HG03095 (cell line): ENCODE measurements around the gene TMBIM1.
"Not testable (repeated sequence)": the region's sequence is repeated elsewhere in the genome, so short reads cannot be mapped to it uniquely, and the experiment has no call there.

Experiments used
- ATAC-seq: cut with Tn5 transposase; IDR thresholded peaks from one replicate; pipeline ENCODE4 v1.9.1; 2021; ENCODE audit warnings: moderate library complexity; ENCODE audit not compliant: unreplicated experiment

Gene TMBIM1

GRCh38 chr2:218273214-218273907 lies 18.9 kb downstream of the TMBIM1 start:
- ATAC-seq: not testable (repeated sequence)

- no peak for ATAC-seq
These were observed 19.6 kb downstream of the TMBIM1 start for GRCh38 chr2:218272531-218273212.

- ATAC-seq: no peak
These were observed 20.3 kb downstream of the TMBIM1 start for GRCh38 chr2:218271865-218272530.

- ATAC-seq: no peak
These were observed 20.9 kb downstream of the TMBIM1 start for GRCh38 chr2:218271487-218271797.

- no peak for ATAC-seq
These were observed 21.4 kb downstream of the TMBIM1 start for GRCh38 chr2:218270721-218271486.

GRCh38 chr2:218269900-218270720 lies 22.2 kb downstream of the TMBIM1 start, which contains the start of the genes AAMP and PNKD:
Gene AAMP (minus strand): TSS chr2:218270137. CDS start chr2:218270086, 51 bp downstream.
Gene PNKD (plus strand): TSS chr2:218270519. CDS start chr2:218270536, 17 bp downstream.
- ATAC-seq: peak; percentile 90

GRCh38 chr2:218267259-218267658 lies 25.0 kb downstream of the TMBIM1 start:
- no peak for ATAC-seq

- ATAC-seq: no peak
These were observed 25.9 kb downstream of the TMBIM1 start for GRCh38 chr2:218266316-218266979.

GRCh38 chr2:218265626-218266025 lies 26.7 kb downstream of the TMBIM1 start:
- no peak for ATAC-seq

- no peak for ATAC-seq
These were observed 27.3 kb downstream of the TMBIM1 start for GRCh38 chr2:218264773-218265561.

- no peak for ATAC-seq
These were observed 28.3 kb downstream of the TMBIM1 start for GRCh38 chr2:218263817-218264641.

- ATAC-seq: no peak
These were observed 29.4 kb downstream of the TMBIM1 start for GRCh38 chr2:218262631-218263586.

GRCh38 chr2:218262237-218262600 lies 30.1 kb downstream of the TMBIM1 start:
- ATAC-seq: no peak

- no peak for ATAC-seq
These were observed 30.7 kb downstream of the TMBIM1 start for GRCh38 chr2:218261423-218262236.

GRCh38 chr2:218260742-218261422 lies 31.4 kb downstream of the TMBIM1 start, which contains the start of gene GPBAR1:
Gene GPBAR1 (plus strand): TSS chr2:218261015. CDS start chr2:218262725, 1,710 bp downstream.
- ATAC-seq: no peak

- no peak for ATAC-seq
These were observed 32.1 kb downstream of the TMBIM1 start for GRCh38 chr2:218260166-218260565.
